ENCODE data around the gene LASP1.

LASP1 gene

DNA sequence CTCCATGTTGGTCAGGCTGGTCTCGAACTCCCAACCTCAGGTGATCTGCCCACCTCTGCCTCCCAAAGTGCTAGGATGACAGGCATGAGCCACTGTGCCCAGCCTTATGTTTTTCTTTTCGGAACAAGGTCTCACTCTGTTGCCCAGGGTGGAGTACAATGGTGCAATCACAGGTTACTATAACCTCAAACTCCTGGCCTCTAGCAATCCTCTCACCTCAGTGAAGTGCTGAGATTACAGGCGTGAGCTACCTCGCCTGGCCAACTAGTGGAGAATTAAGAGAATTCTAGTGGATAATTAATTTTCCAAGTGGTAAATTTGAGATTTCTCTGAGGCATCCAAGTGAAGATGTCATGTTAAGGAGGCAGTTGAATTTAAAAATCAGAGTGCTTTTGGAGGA lies 100.3 kb downstream of the LASP1 start:
- Histone ChIP-seq H3K9ac (ENCODE audit: low read depth, low read length) (no peak overlapping the region), H3K27me3 (ENCODE audit: control insufficient read depth, insufficient read depth, low read length) (no peaks in the 10 kb centered on the region), H3K36me3 (ENCODE audit: control insufficient read depth, insufficient read depth, low read length) (no peaks in the 10 kb centered on the region), H3K4me1 (ENCODE audit: control insufficient read depth, insufficient read depth, low read length) (peaks cover 7% of the 10 kb centered on the region), H3K9me3 (ENCODE audit: control insufficient read depth, insufficient read depth, low read length) (no peaks in the 10 kb centered on the region), H3K4me3 (ENCODE audit: low read depth, low read length) (no peak overlapping the region), H3K27ac (ENCODE audit: low read depth, low read length) (no peak overlapping the region)

DNA sequence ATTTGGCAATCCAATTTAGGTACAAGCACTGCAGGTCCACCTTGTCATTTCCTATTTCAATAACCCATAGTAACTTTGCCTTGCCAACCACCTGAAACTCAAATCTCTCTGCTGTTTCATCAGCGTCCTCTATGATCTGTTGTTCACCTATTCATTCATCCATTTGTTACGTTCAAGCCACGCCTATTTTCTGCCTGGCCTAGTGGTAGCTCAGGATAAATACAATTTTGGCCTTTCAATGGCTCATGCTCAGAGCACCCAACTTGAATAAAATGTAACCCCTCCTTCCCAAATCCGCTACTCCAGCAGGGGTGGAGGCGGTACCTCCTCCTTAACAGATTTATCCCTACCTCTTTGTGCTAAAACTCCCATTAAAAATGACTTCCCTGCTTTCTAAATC lies 100.9 kb downstream of the LASP1 start:
- no peaks in the 10 kb centered on the region for H3K36me3 ChIP-seq (ENCODE audit: control insufficient read depth, insufficient read depth, low read length)
- H3K9me3 ChIP-seq (ENCODE audit: control insufficient read depth, insufficient read depth, low read length), result no peaks in the 10 kb centered on the region
- H3K9ac ChIP-seq (ENCODE audit: low read depth, low read length), result no peak overlapping the region
- H3K4me1 ChIP-seq (ENCODE audit: control insufficient read depth, insufficient read depth, low read length), result peaks cover 7% of the 10 kb centered on the region
- no peak overlapping the region for H3K4me3 ChIP-seq (ENCODE audit: low read depth, low read length)
- H3K27ac ChIP-seq (ENCODE audit: low read depth, low read length), result no peak overlapping the region
- no peaks in the 10 kb centered on the region for H3K27me3 ChIP-seq (ENCODE audit: control insufficient read depth, insufficient read depth, low read length)
